Raji (cell line): Measurements from ENCODE around the gene PPP5C.

ENCODE experiments used
- POLR2A ChIP-seq: IDR thresholded peaks from 2 replicates; pipeline ENCODE4 v1.6.1; 2011; ENCODE audit warnings: low read depth, low read length, control low read depth; ENCODE audit not compliant: insufficient read depth

PPP5C gene

DNA sequence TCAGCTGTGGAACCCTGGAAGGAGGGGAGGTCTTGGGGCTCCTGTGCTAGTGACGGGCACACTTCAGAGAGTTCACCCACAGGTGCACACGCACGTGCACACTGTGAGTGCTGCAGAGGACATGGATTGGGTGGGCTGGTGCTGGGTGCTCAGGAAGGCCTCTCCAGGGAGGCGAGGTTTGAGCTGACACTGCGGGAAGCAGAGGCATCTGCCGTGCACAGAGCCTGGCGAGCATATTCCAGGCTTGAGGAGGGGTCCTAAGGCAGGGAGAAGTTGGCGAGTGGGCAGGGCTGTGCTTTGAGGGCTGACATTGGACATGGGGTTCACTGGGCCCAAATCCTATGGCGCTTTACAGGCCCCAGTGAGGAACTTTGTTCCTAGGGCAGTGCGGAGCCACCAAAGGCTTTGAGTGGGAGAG is 40.8 kb downstream of the PPP5C start:
- no peak for TF ChIP-seq POLR2A

DNA sequence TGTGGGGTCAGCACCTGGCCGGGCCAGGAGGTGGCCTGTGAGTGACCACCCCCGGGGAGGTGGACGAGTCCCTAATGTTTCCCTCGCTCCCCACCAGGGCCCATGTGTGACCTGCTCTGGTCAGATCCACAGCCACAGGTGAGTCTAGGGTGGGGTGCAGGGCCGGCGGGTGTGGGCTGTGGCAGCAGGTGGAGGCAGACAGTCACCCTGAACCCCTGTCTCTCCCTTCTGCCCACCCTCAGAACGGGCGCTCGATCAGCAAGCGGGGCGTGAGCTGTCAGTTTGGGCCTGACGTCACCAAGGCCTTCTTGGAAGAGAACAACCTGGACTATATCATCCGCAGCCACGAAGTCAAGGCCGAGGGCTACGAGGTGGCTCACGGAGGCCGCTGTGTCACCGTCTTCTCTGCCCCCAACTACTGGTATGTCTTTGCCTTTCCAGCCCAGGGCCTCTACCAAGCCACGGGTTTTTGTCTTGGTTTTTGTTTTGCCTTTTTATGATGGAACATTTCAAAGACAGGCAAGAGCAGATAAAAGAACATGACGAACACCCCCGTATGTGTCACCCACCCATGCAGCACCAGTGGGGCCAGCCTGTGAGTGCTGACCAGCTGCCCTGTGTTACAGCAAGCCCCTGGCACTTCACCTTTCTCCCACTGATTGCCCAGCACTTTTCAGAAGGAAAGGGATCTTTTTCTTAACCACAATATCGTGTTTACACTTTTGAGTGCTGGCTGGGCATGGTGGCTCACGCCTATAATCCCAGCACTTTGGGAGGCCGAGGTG is 41.6 kb downstream of the PPP5C start:
- TF ChIP-seq POLR2A = no peak

DNA sequence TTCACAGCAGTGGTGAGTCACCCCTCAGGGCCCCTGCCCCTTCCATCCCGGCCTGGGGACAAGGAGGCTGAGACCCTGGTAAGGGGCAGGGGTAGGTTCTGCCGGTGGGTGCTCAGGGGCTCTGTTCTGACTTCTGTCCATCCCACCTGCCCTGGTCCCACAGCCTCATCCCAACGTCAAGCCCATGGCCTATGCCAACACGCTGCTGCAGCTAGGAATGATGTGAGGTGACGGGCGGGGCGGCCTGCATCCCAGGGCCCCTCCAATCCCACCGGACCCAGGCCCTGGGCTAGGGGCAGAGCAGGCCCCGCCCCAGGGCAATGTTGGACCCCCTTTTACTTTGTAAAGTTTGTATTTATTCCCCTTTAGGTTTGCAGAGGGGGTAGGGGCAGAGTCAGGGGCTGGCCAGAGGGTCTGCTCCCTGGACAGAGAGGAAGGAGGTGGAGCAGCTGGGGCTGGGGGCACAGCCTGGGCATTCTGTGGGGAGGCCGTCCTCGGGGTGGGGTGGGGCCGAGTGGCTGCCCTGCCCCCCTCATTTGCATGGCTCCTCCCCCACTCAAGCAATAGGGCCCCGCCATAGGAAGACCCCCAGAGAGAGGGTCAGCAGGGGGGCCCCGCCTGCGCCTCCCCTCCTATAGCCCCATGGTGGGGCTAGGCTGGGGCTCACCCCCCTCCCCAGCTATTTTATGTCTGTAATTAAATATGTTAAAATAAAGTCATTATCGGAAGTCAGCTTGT is 43.4 kb downstream of the PPP5C start:
- no peak for TF ChIP-seq POLR2A

DNA sequence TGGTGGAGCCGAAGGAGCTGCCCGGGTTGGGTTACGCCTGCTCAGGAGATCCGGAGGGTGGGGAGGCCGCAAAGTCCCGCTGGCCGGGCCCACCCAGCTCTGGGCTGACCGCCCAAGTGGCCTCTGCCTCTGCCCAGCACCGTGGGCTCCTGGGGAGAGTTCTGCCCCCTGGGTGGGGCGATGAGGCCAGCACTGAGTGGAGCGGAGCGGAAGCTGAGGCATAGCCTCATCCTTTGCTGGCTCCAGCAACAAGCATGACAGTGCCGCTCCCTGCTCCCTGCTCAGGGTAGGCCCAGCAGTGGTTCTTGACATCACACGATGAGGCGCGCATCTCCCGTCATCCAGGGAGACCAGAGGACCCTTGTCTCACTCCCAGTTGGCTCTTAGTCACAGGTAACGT is 44.0 kb downstream of the PPP5C start:
- no peak for TF ChIP-seq POLR2A

DNA sequence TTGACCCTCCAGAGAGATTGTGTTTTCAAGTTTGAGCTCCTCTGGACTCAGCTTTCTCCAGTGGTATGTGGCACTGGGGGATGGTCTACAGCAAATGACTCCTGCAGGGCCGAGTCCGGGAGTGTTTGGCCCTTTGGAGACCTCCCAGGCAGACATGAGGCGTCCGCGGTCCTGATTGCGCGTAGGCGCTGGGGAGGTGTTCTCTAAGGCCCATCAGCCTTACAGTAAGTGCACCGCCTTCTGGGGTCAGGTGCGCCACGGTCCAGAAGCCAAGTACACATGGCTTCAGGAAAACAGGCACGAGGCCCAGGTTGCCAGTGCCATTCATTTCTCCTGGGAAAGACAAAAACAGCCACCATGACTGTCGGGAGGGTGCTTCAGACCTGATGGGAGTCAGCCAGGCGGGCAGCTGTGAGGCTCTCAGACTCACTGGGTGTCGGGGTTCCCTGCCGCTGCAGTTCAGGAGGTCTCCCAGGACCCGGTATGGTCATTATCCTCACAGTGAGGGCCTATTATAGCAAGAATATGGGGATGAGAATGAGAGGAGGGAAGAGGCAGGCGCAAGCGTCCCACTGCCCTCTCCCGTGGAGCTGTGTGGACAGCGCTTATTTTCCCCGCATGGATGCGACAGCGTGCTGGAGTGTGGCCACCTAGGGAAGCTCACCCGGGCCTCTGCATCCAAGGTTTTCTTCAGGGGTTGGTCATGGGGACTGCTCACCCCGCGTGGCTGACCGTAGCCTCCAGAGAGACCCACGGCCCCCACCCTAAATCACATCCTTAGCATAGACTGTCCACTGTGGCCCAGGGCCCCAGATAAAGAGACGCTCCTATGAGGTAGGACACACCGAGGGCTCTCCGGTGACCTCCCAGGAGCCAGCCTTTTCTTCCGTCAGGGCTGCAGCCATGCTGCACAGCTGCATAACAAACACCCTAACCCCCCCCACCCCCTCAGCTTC is 44.7 kb downstream of the PPP5C start:
- no peak for TF ChIP-seq POLR2A

DNA sequence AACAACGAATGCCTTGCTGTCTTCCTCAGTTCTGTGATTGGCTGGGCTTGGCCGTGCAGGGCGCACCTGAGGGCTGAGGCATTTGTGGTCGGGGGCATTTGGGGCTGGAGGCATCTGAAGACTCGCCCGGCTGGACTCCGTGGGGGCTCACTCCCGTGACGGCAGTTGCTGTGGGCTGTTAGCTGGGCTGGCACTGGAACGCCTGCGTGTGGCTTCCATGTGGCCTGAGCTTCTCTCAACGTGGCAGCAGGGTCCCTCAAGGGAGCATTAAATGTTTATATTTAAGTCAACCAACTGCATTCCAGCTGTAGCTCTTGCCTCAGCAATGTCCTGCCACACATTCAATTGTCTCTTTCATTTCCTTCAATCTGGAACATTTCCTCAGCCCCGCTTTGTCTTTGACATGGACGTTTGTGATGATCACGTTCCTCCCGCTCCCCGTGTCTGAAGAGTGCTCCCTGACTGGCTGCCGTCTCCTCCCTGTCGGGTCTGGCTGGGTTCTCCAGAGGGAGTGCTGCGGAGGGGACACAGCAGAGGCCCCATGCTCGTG is 45.4 kb downstream of the PPP5C start:
- TF ChIP-seq POLR2A = no peak

DNA sequence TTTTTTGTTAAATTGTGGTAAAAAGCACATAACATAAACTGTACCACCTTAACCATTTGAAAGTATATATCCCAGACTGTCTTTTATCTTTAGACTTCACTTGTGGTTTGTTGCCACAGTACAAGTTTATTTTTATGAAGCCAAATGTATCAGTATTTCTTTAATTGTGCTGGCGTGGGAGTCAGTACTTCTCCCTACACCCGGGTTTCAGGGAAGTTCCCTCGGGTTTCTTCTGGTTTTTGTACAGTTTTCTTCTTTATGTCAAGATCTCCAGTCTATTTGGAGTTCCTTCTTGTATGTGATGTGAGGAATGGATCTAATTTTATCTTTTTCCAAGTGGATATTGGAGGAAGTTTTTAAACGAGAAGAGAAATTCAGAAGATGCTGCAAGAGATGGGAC is 46.0 kb downstream of the PPP5C start:
- TF ChIP-seq POLR2A = no peak

DNA sequence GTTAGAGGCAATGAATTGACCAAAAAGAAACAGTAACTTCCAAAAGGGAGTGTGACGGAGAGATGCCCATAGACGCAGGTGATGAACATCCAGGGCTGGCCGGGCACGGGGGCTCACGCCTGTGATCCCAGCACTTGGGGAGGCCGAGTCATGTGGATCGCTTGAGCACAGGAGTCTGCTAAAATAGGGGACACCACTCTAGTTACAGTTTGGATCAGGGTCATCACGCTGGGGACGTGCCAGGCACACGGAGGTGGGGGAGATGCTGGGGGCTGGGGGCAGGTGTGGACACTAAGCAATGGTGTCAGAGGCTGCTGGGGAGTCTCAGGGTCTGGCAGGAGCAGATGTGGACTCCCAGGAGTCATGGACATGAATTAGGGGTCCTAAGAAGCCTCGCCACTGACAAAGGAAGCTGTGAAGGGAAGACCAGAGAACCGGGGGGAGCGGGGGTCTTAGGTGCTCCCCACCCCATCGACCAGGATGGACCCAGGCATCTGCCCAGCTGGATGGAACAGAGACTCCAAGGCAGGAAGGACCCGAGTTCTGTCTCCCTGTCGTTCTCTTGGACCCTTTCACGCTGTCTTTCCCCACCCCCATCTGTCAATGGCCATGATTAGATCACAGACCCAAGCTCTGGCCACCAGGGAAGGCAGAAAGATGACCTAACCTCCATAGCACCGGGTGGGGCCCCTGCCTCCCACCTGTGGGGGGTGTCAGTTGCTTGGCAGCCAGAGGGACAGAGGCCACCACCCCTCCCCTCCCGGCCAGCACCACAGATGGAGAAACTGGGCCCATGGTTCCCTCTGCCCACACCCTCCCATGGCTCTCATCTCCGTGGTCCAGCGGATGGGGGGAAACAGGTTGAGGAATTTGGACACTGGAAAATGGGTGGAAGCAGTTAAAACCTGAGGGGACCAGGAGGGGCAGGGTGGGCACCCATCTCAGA is 46.8 kb downstream of the PPP5C start:
- TF ChIP-seq POLR2A = no peak

DNA sequence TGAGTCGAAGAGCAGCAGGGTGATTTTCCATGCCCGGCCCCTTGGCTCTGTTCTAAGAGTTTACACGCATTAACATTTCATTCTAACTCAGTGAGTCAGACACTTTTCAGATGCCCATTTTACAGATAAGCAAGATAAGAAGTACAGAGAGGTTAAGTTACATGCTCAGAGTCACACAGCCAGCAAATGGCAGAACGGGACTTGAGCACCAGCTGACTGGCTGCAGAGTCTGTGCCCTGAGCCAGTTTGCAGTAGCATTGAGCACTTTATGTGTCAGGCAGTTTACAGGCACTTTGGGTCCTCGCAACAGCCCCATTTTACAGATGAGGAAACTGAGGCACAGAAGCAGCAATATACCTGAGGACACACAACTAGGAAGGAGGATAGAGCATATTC is 47.5 kb downstream of the PPP5C start:
- TF ChIP-seq POLR2A = no peak

DNA sequence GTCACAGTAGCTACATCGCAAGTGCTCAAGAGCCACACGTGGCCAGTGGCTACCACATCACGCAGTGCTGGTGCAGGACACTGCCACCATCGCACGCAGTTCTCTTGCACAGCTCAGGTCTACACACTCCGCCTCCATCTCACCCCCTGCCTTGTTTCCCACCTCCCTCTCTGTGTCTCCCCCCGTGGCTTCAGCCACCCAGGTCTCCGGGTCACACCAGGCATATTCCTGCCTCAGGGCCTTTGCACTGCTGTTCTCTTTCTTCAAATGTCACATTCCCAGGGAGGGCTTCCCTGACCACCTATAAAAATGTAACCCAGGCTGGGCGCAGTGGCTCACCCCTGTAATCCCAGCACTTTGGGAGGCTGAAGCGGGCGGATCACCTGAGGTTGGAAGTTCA is 55.8 kb downstream of the PPP5C start:
- no peak for TF ChIP-seq POLR2A

DNA sequence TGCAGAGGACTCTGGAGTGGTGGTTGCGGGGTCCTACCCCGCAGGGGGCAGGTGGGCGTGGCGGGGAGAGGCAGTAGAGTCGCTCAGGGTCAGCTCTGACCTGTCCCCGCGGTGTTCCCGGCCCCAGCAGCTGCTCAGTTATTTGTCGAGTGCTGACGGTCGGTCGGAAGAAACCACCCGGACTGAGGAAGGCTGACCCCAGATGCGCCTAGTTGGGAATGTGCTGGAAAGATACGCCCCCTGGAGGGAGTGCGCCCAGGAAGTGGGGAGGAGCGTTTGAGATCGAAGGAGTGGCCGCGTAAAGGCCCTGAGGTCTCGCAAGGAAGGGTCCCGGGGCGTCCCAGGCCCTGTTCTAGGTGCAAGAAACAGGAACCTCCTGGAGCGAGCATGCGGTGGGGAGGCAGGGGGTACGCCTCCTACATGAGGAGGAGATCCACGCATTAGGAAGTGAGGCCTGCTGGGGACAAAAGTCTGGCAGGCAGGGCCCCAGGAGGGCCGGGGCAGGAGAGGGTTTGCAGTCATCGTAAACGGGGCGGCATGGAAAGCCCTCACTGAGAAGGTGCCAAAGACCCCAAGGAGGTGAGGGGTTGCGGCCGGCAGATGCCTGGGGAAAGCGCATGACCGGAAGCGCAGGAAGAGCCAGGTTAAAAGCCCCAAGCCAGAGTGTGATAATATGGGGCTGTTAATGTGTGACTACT is 57.3 kb downstream of the PPP5C start:
- TF ChIP-seq POLR2A = no peak

DNA sequence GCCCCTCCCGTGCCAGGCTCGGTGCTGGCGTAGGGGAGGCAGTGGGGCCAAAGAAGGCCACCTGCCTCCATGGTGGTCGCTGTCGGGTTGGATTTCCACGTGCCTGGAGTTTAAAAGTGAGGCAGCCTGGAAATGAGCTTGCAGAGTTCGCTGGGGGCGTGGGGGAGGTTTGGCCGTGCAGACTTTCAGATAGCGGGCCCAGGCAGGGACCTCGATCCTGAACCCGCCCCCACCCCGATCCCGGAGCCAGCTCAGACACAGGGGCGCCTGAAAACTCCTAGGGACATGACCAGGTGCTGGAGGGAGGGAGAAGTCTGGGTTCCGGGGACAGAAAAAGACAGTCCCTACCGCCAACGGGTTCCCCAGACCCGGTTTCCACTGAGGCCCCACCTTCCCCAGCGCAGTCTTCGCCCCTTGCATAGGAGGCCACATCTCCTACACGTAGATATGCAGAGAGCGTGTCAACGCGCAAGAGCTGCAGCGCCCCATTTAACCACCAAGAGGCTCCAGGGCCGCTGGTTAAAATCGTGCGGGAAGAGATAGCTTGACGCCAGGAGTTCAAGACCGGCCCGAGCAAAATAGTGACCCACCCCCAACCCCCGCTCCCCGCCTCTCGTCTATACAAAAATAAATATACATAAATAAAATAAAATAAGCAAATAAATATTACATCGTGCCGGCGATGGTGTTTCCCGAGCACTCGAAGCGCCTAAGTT is 58.0 kb downstream of the PPP5C start:
- no peak for TF ChIP-seq POLR2A

DNA sequence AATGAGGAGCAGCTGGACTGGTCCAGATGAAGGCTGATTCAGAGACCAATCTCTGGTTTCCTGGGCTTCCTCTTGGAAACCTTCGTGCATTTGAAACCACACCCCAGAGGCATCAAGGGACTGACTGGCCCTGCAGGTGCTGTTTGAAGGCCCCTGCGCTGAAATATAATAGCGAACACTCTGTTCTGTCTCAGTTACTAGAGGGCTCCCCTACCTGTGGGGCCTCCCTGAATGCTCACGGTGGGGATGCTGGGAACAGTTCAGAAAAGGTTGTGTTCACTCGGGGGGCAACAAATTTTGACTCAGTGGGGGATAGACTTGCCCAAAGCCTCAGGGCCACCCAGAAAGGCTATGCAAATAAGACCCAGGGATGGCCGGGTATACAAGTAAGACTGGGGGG is 60.1 kb downstream of the PPP5C start:
- no peak for TF ChIP-seq POLR2A
